ENCODE data around the gene GPATCH2L.

GPATCH2L gene

GRCh38 chr14:76195003-76195402, 43.3 kb downstream of the GPATCH2L start:
- no peak for DNase-seq (ENCODE audit: low read depth, low spot score)
- no peak overlapping the region for H3K27ac ChIP-seq (ENCODE audit: low read length)
- H3K4me3 ChIP-seq (ENCODE audit: low read length) = no peak overlapping the region
- no peaks in the 10 kb centered on the region for H3K9me3 ChIP-seq (ENCODE audit: control insufficient read depth, insufficient read depth, low read length)
- no peaks in the 10 kb centered on the region for H3K27me3 ChIP-seq (ENCODE audit: control insufficient read depth, insufficient read depth, low read length)
- H3K36me3 ChIP-seq (ENCODE audit: control insufficient read depth, insufficient read depth, low read length) = peaks cover 2% of the 10 kb centered on the region; the same call in 1 of the 2 replicates
- no CpG with 5 or more reads among the region's 3 CpGs for WGBS (ENCODE audit: insufficient coverage, insufficient read length)
- 0 out of 2 replicates have a peak, but pooled peaks cover 1% of the 10 kb centered on the region for H3K4me1 ChIP-seq (ENCODE audit: control insufficient read depth, insufficient read depth, low read length)

GRCh38 chr14:76196980-76197695, 45.4 kb downstream of the GPATCH2L start:
- Histone ChIP-seq H3K27ac (ENCODE audit: low read length) (no peak overlapping the region), H3K9me3 (ENCODE audit: control insufficient read depth, insufficient read depth, low read length) (no peaks in the 10 kb centered on the region), H3K27me3 (ENCODE audit: control insufficient read depth, insufficient read depth, low read length) (no peaks in the 10 kb centered on the region), H3K36me3 (ENCODE audit: control insufficient read depth, insufficient read depth, low read length) (peaks cover 7% of the 10 kb centered on the region; the same call in 1 of the 2 replicates), H3K4me3 (ENCODE audit: low read length) (no peak overlapping the region), H3K4me1 (ENCODE audit: control insufficient read depth, insufficient read depth, low read length) (no peaks in the 10 kb centered on the region)
- DNase-seq (ENCODE audit: low read depth, low spot score) = no peak
- no CpG with 5 or more reads among the region's 4 CpGs for WGBS (ENCODE audit: insufficient coverage, insufficient read length)

GRCh38 chr14:76201162-76201561, 49.4 kb downstream of the GPATCH2L start:
- Histone ChIP-seq H3K27me3 (ENCODE audit: control insufficient read depth, insufficient read depth, low read length) (no peaks in the 10 kb centered on the region), H3K4me1 (ENCODE audit: control insufficient read depth, insufficient read depth, low read length) (no peaks in the 10 kb centered on the region), H3K36me3 (ENCODE audit: control insufficient read depth, insufficient read depth, low read length) (peaks cover 7% of the 10 kb centered on the region; the same call in 1 of the 2 replicates), H3K9me3 (ENCODE audit: control insufficient read depth, insufficient read depth, low read length) (no peaks in the 10 kb centered on the region), H3K4me3 (ENCODE audit: low read length) (no peak overlapping the region), H3K27ac (ENCODE audit: low read length) (no peak overlapping the region)
- no peak for DNase-seq (ENCODE audit: low read depth, low spot score)
- WGBS (ENCODE audit: insufficient coverage, insufficient read length) = no CpG with 5 or more reads among the region's 5 CpGs

GRCh38 chr14:76203086-76204001, 51.6 kb downstream of the GPATCH2L start:
- no CpG with 5 or more reads among the region's 11 CpGs for WGBS (ENCODE audit: insufficient coverage, insufficient read length)
- no peaks in the 10 kb centered on the region for H3K9me3 ChIP-seq (ENCODE audit: control insufficient read depth, insufficient read depth, low read length)
- H3K27ac ChIP-seq (ENCODE audit: low read length) = no peak overlapping the region
- peaks cover 7% of the 10 kb centered on the region; the same call in 1 of the 2 replicates for H3K36me3 ChIP-seq (ENCODE audit: control insufficient read depth, insufficient read depth, low read length)
- H3K4me3 ChIP-seq (ENCODE audit: low read length) = no peak overlapping the region
- no peaks in the 10 kb centered on the region for H3K27me3 ChIP-seq (ENCODE audit: control insufficient read depth, insufficient read depth, low read length)
- H3K4me1 ChIP-seq (ENCODE audit: control insufficient read depth, insufficient read depth, low read length) = peaks cover 2% of the 10 kb centered on the region; the same call in 1 of the 2 replicates
- DNase-seq (ENCODE audit: low read depth, low spot score) = no peak

GRCh38 chr14:76204461-76205230, 52.9 kb downstream of the GPATCH2L start:
- peaks cover 5% of the 10 kb centered on the region; the same call in 1 of the 2 replicates for H3K36me3 ChIP-seq (ENCODE audit: control insufficient read depth, insufficient read depth, low read length)
- peaks cover 5% of the 10 kb centered on the region; the same call in 1 of the 2 replicates for H3K4me1 ChIP-seq (ENCODE audit: control insufficient read depth, insufficient read depth, low read length)
- 100% methylated on average over 4 of the region's 5 CpGs for whole genome bisulfite sequencing (ENCODE audit: insufficient coverage, insufficient read length)
- no peak overlapping the region for H3K27ac ChIP-seq (ENCODE audit: low read length)
- no peaks in the 10 kb centered on the region for H3K27me3 ChIP-seq (ENCODE audit: control insufficient read depth, insufficient read depth, low read length)
- DNase-seq (ENCODE audit: low read depth, low spot score) = no peak
- H3K4me3 ChIP-seq (ENCODE audit: low read length) = no peak overlapping the region
- H3K9me3 ChIP-seq (ENCODE audit: control insufficient read depth, insufficient read depth, low read length) = no peaks in the 10 kb centered on the region

GRCh38 chr14:76205708-76206107, 54.0 kb downstream of the GPATCH2L start:
- no CpG with 5 or more reads among the region's 5 CpGs for WGBS (ENCODE audit: insufficient coverage, insufficient read length)
- peaks cover 5% of the 10 kb centered on the region; the same call in 1 of the 2 replicates for H3K4me1 ChIP-seq (ENCODE audit: control insufficient read depth, insufficient read depth, low read length)
- no peak overlapping the region for H3K27ac ChIP-seq (ENCODE audit: low read length)
- no peak overlapping the region for H3K4me3 ChIP-seq (ENCODE audit: low read length)
- no peaks in the 10 kb centered on the region for H3K27me3 ChIP-seq (ENCODE audit: control insufficient read depth, insufficient read depth, low read length)
- H3K36me3 ChIP-seq (ENCODE audit: control insufficient read depth, insufficient read depth, low read length) = peaks cover 5% of the 10 kb centered on the region; the same call in 1 of the 2 replicates
- DNase-seq (ENCODE audit: low read depth, low spot score) = no peak
- H3K9me3 ChIP-seq (ENCODE audit: control insufficient read depth, insufficient read depth, low read length) = no peaks in the 10 kb centered on the region

GRCh38 chr14:76208340-76208739, 56.6 kb downstream of the GPATCH2L start:
- Histone ChIP-seq H3K9me3 (ENCODE audit: control insufficient read depth, insufficient read depth, low read length) (no peaks in the 10 kb centered on the region), H3K36me3 (ENCODE audit: control insufficient read depth, insufficient read depth, low read length) (no peaks in the 10 kb centered on the region), H3K4me1 (ENCODE audit: control insufficient read depth, insufficient read depth, low read length) (peaks cover 5% of the 10 kb centered on the region; the same call in 1 of the 2 replicates), H3K27me3 (ENCODE audit: control insufficient read depth, insufficient read depth, low read length) (no peaks in the 10 kb centered on the region), H3K4me3 (ENCODE audit: low read length) (no peak overlapping the region), H3K27ac (ENCODE audit: low read length) (no peak overlapping the region)
- WGBS (ENCODE audit: insufficient coverage, insufficient read length) = no CpG with 5 or more reads among the region's 5 CpGs
- DNase-seq (ENCODE audit: low read depth, low spot score) = no peak

GRCh38 chr14:76212242-76212641, 60.5 kb downstream of the GPATCH2L start:
- Histone ChIP-seq H3K27ac (ENCODE audit: low read length) (no peak overlapping the region), H3K27me3 (ENCODE audit: control insufficient read depth, insufficient read depth, low read length) (no peaks in the 10 kb centered on the region), H3K4me1 (ENCODE audit: control insufficient read depth, insufficient read depth, low read length) (peaks cover 5% of the 10 kb centered on the region; the same call in 1 of the 2 replicates), H3K36me3 (ENCODE audit: control insufficient read depth, insufficient read depth, low read length) (no peaks in the 10 kb centered on the region), H3K9me3 (ENCODE audit: control insufficient read depth, insufficient read depth, low read length) (no peaks in the 10 kb centered on the region), H3K4me3 (ENCODE audit: low read length) (no peak overlapping the region)
- no CpG with 5 or more reads among the region's 3 CpGs for WGBS (ENCODE audit: insufficient coverage, insufficient read length)
- DNase-seq (ENCODE audit: low read depth, low spot score) = no peak

GRCh38 chr14:76217179-76217578, 65.5 kb downstream of the GPATCH2L start:
- H3K36me3 ChIP-seq (ENCODE audit: control insufficient read depth, insufficient read depth, low read length) = no peaks in the 10 kb centered on the region
- WGBS (ENCODE audit: insufficient coverage, insufficient read length) = no CpG with 5 or more reads among the region's 3 CpGs
- no peak overlapping the region for H3K27ac ChIP-seq (ENCODE audit: low read length)

GRCh38 chr14:76218662-76219061, 66.9 kb downstream of the GPATCH2L start:
- H3K36me3 ChIP-seq (ENCODE audit: control insufficient read depth, insufficient read depth, low read length) = no peaks in the 10 kb centered on the region
- no peak overlapping the region for H3K4me3 ChIP-seq (ENCODE audit: low read length)
- no peak overlapping the region for H3K27ac ChIP-seq (ENCODE audit: low read length)
- no CpG with 5 or more reads among the region's 2 CpGs for WGBS (ENCODE audit: insufficient coverage, insufficient read length)
- H3K9me3 ChIP-seq (ENCODE audit: control insufficient read depth, insufficient read depth, low read length) = no peaks in the 10 kb centered on the region
- H3K27me3 ChIP-seq (ENCODE audit: control insufficient read depth, insufficient read depth, low read length) = no peaks in the 10 kb centered on the region
- no peak for DNase-seq (ENCODE audit: low read depth, low spot score)
- H3K4me1 ChIP-seq (ENCODE audit: control insufficient read depth, insufficient read depth, low read length) = no peaks in the 10 kb centered on the region

More at GRCh38 chr14:76217179-76217578, 65.5 kb downstream of the GPATCH2L start:
- Histone ChIP-seq H3K4me3 (ENCODE audit: low read length) (no peak overlapping the region), H3K9me3 (ENCODE audit: control insufficient read depth, insufficient read depth, low read length) (no peaks in the 10 kb centered on the region), H3K27me3 (ENCODE audit: control insufficient read depth, insufficient read depth, low read length) (no peaks in the 10 kb centered on the region), H3K4me1 (ENCODE audit: control insufficient read depth, insufficient read depth, low read length) (no peaks in the 10 kb centered on the region)
- no peak for DNase-seq (ENCODE audit: low read depth, low spot score)
